OCI-LY7 (cell line): ENCODE results near the gene FARP2.

Experiments used
- CTCF ChIP-seq: fragments of 200-600 bp; sonication (generic); conservative IDR thresholded peaks from 2 replicates; pipeline ENCODE4 v1.5.1; 2014; ENCODE audit warnings: mild to moderate bottlenecking, antibody characterized with exemption, low read length, moderate library complexity, mixed read lengths
- EZH2phosphoT487 ChIP-seq: fragments of 200-600 bp; sonication (generic); IDR thresholded peaks from 2 replicates; pipeline ENCODE4 v1.6.1; 2018; ENCODE audit warnings: low read depth, borderline replicate concordance, mild to moderate bottlenecking, mixed run types, antibody characterized with exemption, low read length, moderate library complexity, mixed read lengths

- TF ChIP-seq CTCF (no peak), EZH2phosphoT487 (no peak)
These were observed 76.9 kb downstream of the FARP2 start for GRCh38 chr2:241432824-241433448.
